PC-9 (cell line): ENCODE measurements around the gene ZNF578. TPM values are rescaled to one million over a fixed set of nuclear protein-coding genes. Genes with fewer than 3 reads are reported as not detected.
"Not testable (repeated sequence)": the region's sequence is repeated elsewhere in the genome, so short reads cannot be mapped to it uniquely, and the experiment has no call there.

Experiments
- BruUV-seq: library from RNA; stranded (reverse); fragments of 400-500 nt; replicated peaks from 2 replicates; lab custom pipeline; 2021; lab: Mats Ljungman, UMichigan
- CTCF ChIA-PET: fragments of 300-600 bp; sonication (Branson Sonifier 250); formaldehyde crosslinking; loops from one replicate; lab custom pipeline; 2022; ENCODE audit warnings: antibody characterized with exemption; lab: Charles Lee
- POLR2A ChIA-PET: fragments of 300-600 bp; sonication (Branson Sonifier 250); formaldehyde crosslinking; loops from one replicate; lab custom pipeline; 2022; ENCODE audit warnings: antibody characterized with exemption; ENCODE audit not compliant: unreplicated experiment; lab: Charles Lee
- DNase-seq, 2 experiments: peaks; one replicate each; pipeline versions ENCODE4 v3.0.0 to v3.0.0-alpha.2; 2015 to 2022; ENCODE audit warnings: mixed read lengths in 1 of 2
- H2AFZ ChIP-seq: fragments of 200-600 bp; sonication (generic); 2 replicates; pipeline ENCODE4 v1.8.1; 2017; ENCODE audit warnings: antibody characterized with exemption
- H3F3A ChIP-seq: fragments of 200-600 bp; sonication (generic); 2 replicates; pipeline ENCODE4 v1.8.1; 2017; ENCODE audit warnings: antibody characterized with exemption, mild to moderate bottlenecking, low read depth; ENCODE audit not compliant: insufficient read depth
- H3K27ac ChIP-seq: fragments of 200-600 bp; sonication (generic); 2 replicates; pipeline ENCODE4 v1.6.1; 2016; ENCODE audit warnings: mixed run types
- H3K27me3 ChIP-seq: fragments of 200-600 bp; sonication (generic); 2 replicates; pipeline ENCODE4 v1.6.1; 2016; ENCODE audit warnings: low read depth, mixed run types; ENCODE audit not compliant: insufficient read depth
- H3K36me3 ChIP-seq: fragments of 200-600 bp; sonication (generic); 2 replicates; pipeline ENCODE4 v1.6.1; 2016; ENCODE audit warnings: low read depth, mixed run types
- H3K4me1 ChIP-seq: fragments of 200-600 bp; sonication (generic); replicated peaks from 2 replicates; pipeline ENCODE4 v1.6.1; 2016; ENCODE audit warnings: mixed run types; ENCODE audit not compliant: insufficient read depth
- H3K4me2 ChIP-seq: fragments of 200-600 bp; sonication (generic); 2 replicates; pipeline ENCODE4 v1.6.1; 2017; ENCODE audit warnings: mixed run types
- H3K4me3 ChIP-seq: fragments of 200-600 bp; sonication (generic); 2 replicates; pipeline ENCODE4 v1.6.1; 2016; ENCODE audit warnings: mixed run types
- H3K79me2 ChIP-seq: fragments of 200-600 bp; sonication (generic); 2 replicates; pipeline ENCODE4 v1.6.1; 2017; ENCODE audit warnings: low read depth, mixed run types
- H3K9me2 ChIP-seq: fragments of 200-600 bp; sonication (generic); 2 replicates; pipeline ENCODE4 v1.8.1; 2017; ENCODE audit warnings: mild to moderate bottlenecking; ENCODE audit not compliant: insufficient read depth
- H3K9me3 ChIP-seq: fragments of 200-600 bp; sonication (generic); 2 replicates; pipeline ENCODE4 v1.8.1; 2016; ENCODE audit warnings: low read depth; ENCODE audit not compliant: insufficient read depth
- H4K20me1 ChIP-seq: fragments of 200-600 bp; sonication (generic); 2 replicates; pipeline ENCODE4 v1.8.1; 2017; ENCODE audit not compliant: insufficient read depth
- EZH2 ChIP-seq: fragments of 200-600 bp; sonication (generic); IDR thresholded peaks from 2 replicates; pipeline ENCODE4 v1.8.0; 2017; ENCODE audit warnings: antibody characterized with exemption, low read depth
- intact Hi-C: fragments of 100-400 bp; cut with micrococcal nuclease; formaldehyde crosslinking; loops from one replicate; pipeline ENCODE4 v1.10.0; 2022; ENCODE audit not compliant: unreplicated experiment
- total RNA-seq: library from RNA; stranded (reverse); gene quantifications from 2 replicates; pipeline ENCODE4 v1.2.3, GENCODE V29; 2021
- TF ChIP-seq, protein P1 (sequence below): fragments of 200-600 bp; sonication (generic); conservative IDR thresholded peaks from 2 replicates; pipeline ENCODE4 v1.6.1; 2017; ENCODE audit warnings: mixed run types, antibody characterized with exemption, mild to moderate bottlenecking, moderate library complexity

Gene ZNF578
- total RNA-seq, 1 experiment from 2014 or later: not detected

DNA sequence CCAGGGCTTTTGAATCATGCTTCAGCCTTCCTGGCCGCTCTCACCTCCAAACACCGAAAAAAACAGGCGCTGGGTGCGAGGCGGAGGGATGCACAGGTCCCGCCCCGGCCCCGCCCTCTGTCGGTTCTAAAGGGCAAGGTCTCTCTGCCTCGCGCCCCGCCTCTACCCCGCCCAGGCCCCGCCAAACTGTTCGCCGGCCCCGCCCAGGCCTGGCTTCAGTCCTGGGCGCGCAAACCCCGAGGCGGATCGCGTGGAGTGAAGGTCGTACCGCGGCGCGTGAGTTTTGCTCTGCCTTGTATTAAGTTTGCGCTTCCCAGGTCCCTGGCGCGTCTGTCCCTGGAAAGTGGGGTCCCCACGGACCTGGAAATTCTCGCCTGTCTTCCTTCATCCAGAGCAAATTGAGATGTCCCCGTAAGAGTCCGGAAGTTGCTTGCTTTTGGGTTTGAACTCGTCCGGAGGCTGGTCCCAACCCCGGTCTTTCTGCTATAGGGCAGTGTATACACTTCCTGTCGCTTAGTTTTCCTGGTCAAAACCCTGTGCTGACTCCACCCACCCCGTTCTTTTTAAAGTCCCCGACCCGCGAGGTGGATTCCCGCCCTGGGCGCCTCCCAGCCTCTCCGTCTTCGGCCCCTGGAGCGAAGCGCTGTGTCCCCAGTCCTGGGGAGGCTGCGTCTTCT lies 82.6 kb downstream of the ZNF578 start:
- Histone ChIP-seq H3K9me2 (no peaks in the 10 kb centered on the region), H3K4me1 (no peaks in the 10 kb centered on the region), H3K36me3 (peaks cover 38% of the 10 kb centered on the region), H3K4me3 (no peak overlapping the region), H3K4me2 (no peak overlapping the region), H3K27me3 (no peaks in the 10 kb centered on the region), H4K20me1 (no peaks in the 10 kb centered on the region), H2AFZ (no peak overlapping the region), H3K9me3 (peaks cover 19% of the 10 kb centered on the region), H3F3A (no peaks in the 10 kb centered on the region), H3K27ac (no peak overlapping the region), H3K79me2 (peaks cover 2% of the 10 kb centered on the region; the same call in 1 of the 2 replicates)
- intact Hi-C loops: no loop called here
- TF ChIP-seq, protein P1, sequence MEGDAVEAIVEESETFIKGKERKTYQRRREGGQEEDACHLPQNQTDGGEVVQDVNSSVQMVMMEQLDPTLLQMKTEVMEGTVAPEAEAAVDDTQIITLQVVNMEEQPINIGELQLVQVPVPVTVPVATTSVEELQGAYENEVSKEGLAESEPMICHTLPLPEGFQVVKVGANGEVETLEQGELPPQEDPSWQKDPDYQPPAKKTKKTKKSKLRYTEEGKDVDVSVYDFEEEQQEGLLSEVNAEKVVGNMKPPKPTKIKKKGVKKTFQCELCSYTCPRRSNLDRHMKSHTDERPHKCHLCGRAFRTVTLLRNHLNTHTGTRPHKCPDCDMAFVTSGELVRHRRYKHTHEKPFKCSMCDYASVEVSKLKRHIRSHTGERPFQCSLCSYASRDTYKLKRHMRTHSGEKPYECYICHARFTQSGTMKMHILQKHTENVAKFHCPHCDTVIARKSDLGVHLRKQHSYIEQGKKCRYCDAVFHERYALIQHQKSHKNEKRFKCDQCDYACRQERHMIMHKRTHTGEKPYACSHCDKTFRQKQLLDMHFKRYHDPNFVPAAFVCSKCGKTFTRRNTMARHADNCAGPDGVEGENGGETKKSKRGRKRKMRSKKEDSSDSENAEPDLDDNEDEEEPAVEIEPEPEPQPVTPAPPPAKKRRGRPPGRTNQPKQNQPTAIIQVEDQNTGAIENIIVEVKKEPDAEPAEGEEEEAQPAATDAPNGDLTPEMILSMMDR: no peak
- TF ChIP-seq EZH2: no peak
- CTCF ChIA-PET: no interaction called here
- DNase-seq: no peak
- POLR2A ChIA-PET: no interaction called here
- BruUV-seq: no TSS peak

- H3K27ac ChIP-seq: no peak overlapping the region
- no peaks in the 10 kb centered on the region for H3K4me1 ChIP-seq
- BruUV-seq: no TSS peak
- no peaks in the 10 kb centered on the region for H3F3A ChIP-seq
- H3K36me3 ChIP-seq: peaks cover 38% of the 10 kb centered on the region
- peaks cover 17% of the 10 kb centered on the region for H3K9me3 ChIP-seq
- H3K27me3 ChIP-seq: no peaks in the 10 kb centered on the region
- no peak overlapping the region for H3K4me2 ChIP-seq
- no peak overlapping the region for H3K4me3 ChIP-seq
- H4K20me1 ChIP-seq: no peaks in the 10 kb centered on the region
- TF ChIP-seq EZH2: no peak
- TF ChIP-seq, protein P1: no peak
- ChIA-PET POLR2A (no interaction called here), CTCF (no interaction called here)
- DNase-seq: no peak
- no peak overlapping the region for H2AFZ ChIP-seq
- no peaks in the 10 kb centered on the region; the same call in 1 of the 2 replicates for H3K79me2 ChIP-seq
- no peaks in the 10 kb centered on the region for H3K9me2 ChIP-seq
- intact Hi-C loops: no loop called here
These were observed 83.1 kb downstream of the ZNF578 start for GRCh38 chr19:52536448-52536800.

GRCh38 chr19:52538815-52539214 lies 85.5 kb downstream of the ZNF578 start:
- H3K27me3 ChIP-seq, H3F3A ChIP-seq, H3K79me2 ChIP-seq, POLR2A ChIA-PET, H2AFZ ChIP-seq, H3K27ac ChIP-seq, H4K20me1 ChIP-seq, H3K4me1 ChIP-seq, BruUV-seq, DNase-seq, H3K9me2 ChIP-seq, H3K9me3 ChIP-seq, CTCF ChIA-PET, H3K4me3 ChIP-seq, intact Hi-C loops, H3K4me2 ChIP-seq: not testable (repeated sequence)
- H3K36me3 ChIP-seq: peaks cover 28% of the 10 kb centered on the region

DNA sequence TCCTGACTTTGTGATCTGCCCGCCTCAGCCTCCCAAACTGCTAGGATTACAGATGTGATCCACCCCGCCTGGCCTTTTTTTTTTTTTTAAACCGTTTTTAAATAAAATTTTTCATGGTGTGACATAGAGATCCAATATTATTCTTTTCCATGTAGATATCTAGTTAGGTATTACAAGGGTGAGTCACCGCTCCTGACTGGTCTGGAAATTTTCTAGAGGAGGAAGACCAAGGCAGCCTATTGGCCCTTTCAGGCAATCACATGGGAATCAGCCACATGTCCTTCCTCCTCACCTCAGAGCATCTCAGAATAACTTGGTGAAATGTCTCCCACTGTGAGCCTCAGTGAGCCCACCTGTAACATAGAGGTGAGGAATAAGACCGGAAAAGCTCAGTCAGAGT lies 87.8 kb downstream of the ZNF578 start:
- H3K27me3 ChIP-seq, intact Hi-C loops, H3K9me2 ChIP-seq, DNase-seq, H3F3A ChIP-seq, H4K20me1 ChIP-seq, H3K4me3 ChIP-seq, H2AFZ ChIP-seq, POLR2A ChIA-PET, H3K27ac ChIP-seq, H3K4me1 ChIP-seq, H3K4me2 ChIP-seq, CTCF ChIA-PET, BruUV-seq, H3K79me2 ChIP-seq: not testable (repeated sequence)
- Histone ChIP-seq H3K9me3 (peaks cover 11% of the 10 kb centered on the region; the same call in 1 of the 2 replicates), H3K36me3 (peaks cover 31% of the 10 kb centered on the region; the same call in 1 of the 2 replicates)
